IMR-90 (cell line): Measurements from ENCODE around the gene E4F1. TPM values are rescaled to one million over a fixed set of nuclear protein-coding genes. Genes with fewer than 3 reads are reported as not detected.

ENCODE experiments used
- ATAC-seq: fragments of 200-7000 bp; cut with Tn5 transposase; 2 replicates; pipeline ENCODE4 v1.9.1; 2020; ENCODE audit warnings: low read depth, mild to moderate bottlenecking, moderate library complexity
- BruUV-seq: library from RNA; stranded (reverse); fragments of 400-500 nt; replicated peaks from 2 replicates; lab custom pipeline; 2021; lab: Mats Ljungman, UMichigan
- CTCF ChIA-PET: fragments of 300-600 bp; formaldehyde crosslinking; extraction: SDS; loops from one replicate; lab custom pipeline; 2021; ENCODE audit warnings: antibody characterized with exemption; lab: Yijun Ruan, JAX
- POLR2A ChIA-PET: fragments of 300-600 bp; sonication (Branson Sonifier 250); formaldehyde crosslinking; loops from one replicate; lab custom pipeline; 2022; ENCODE audit warnings: antibody characterized with exemption; ENCODE audit not compliant: unreplicated experiment; lab: Charles Lee
- DNase-seq: peaks from one replicate; pipeline ENCODE4 v3.0.0; 2013
- H2AFZ ChIP-seq: replicated peaks from 2 replicates; pipeline ENCODE3; 2013; ENCODE audit warnings: low read length, mild to moderate bottlenecking; ENCODE audit not compliant: poor library complexity
- H2AK5ac ChIP-seq: 2 replicates; pipeline ENCODE4 v1.6.1; 2013; ENCODE audit warnings: low read depth, low read length, inconsistent platforms
- H2AK9ac ChIP-seq: replicated peaks from 2 replicates; pipeline ENCODE3; 2013; ENCODE audit warnings: mild to moderate bottlenecking, low read depth, low read length, moderate library complexity; ENCODE audit not compliant: poor library complexity
- H2BK120ac ChIP-seq: 2 replicates; pipeline ENCODE4 v1.6.1; 2013; ENCODE audit warnings: low read depth, low read length, inconsistent platforms
- H2BK15ac ChIP-seq: 3 replicates; pipeline ENCODE4 v1.6.1; 2013; ENCODE audit warnings: low read depth, low read length, inconsistent platforms
- H2BK20ac ChIP-seq: 2 replicates; pipeline ENCODE4 v1.6.1; 2013; ENCODE audit warnings: low read depth, mild to moderate bottlenecking, inconsistent platforms, low read length, moderate library complexity
- H2BK5ac ChIP-seq: 2 replicates; pipeline ENCODE4 v1.6.1; 2013; ENCODE audit warnings: mild to moderate bottlenecking, low read depth, low read length, inconsistent platforms; ENCODE audit not compliant: poor library complexity, severe bottlenecking
- H3K14ac ChIP-seq: replicated peaks from 2 replicates; pipeline ENCODE4 v1.6.1; 2013; ENCODE audit warnings: low read depth, low read length, inconsistent platforms
- H3K18ac ChIP-seq: 2 replicates; pipeline ENCODE4 v1.6.1; 2013; ENCODE audit warnings: low read depth, low read length, control low read depth
- H3K23ac ChIP-seq: 2 replicates; pipeline ENCODE4 v1.6.1; 2013; ENCODE audit warnings: low read depth, low read length, inconsistent platforms
- H3K27ac ChIP-seq: 2 replicates; pipeline ENCODE4 v1.5.1; 2013; ENCODE audit warnings: mild to moderate bottlenecking, control low read depth, low read length; ENCODE audit not compliant: insufficient read depth
- H3K27me3 ChIP-seq: 2 replicates; pipeline ENCODE4 v1.6.1; 2013; ENCODE audit warnings: low read length; ENCODE audit not compliant: control insufficient read depth, insufficient read depth
- H3K36me3 ChIP-seq: 2 replicates; pipeline ENCODE4 v1.6.1; 2013; ENCODE audit warnings: low read length, mixed read lengths; ENCODE audit not compliant: control insufficient read depth, insufficient read depth
- H3K4ac ChIP-seq: 2 replicates; pipeline ENCODE4 v1.6.1; 2013; ENCODE audit warnings: low read depth, low read length, inconsistent platforms
- H3K4me1 ChIP-seq: 2 replicates; pipeline ENCODE4 v1.6.1; 2013; ENCODE audit warnings: low read length, mixed read lengths; ENCODE audit not compliant: control insufficient read depth, insufficient read depth
- H3K4me2 ChIP-seq: 2 replicates; pipeline ENCODE4 v1.6.1; 2013; ENCODE audit warnings: low read depth, mild to moderate bottlenecking, control low read depth, low read length, moderate library complexity
- H3K4me3 ChIP-seq: 2 replicates; pipeline ENCODE4 v1.5.1; 2013; ENCODE audit warnings: low read depth, mild to moderate bottlenecking, control low read depth, low read length, moderate library complexity; ENCODE audit not compliant: insufficient read depth
- H3K56ac ChIP-seq: 2 replicates; pipeline ENCODE4 v1.6.1; 2013; ENCODE audit warnings: low read length, inconsistent platforms; ENCODE audit not compliant: insufficient read depth; ENCODE audit errors: extremely low read depth
- H3K79me1 ChIP-seq, 2 experiments: 2 replicates each; pipeline ENCODE4 v1.6.1; 2013; ENCODE audit warnings: low read length in 2 of 2, inconsistent platforms in 1 of 2, low read depth in 1 of 2
- H3K9ac ChIP-seq: 2 replicates; pipeline ENCODE4 v1.6.1; 2013; ENCODE audit warnings: low read depth, low read length, control low read depth
- H3K9me1 ChIP-seq: 2 replicates; pipeline ENCODE4 v1.6.1; 2013; ENCODE audit warnings: low read length, inconsistent platforms; ENCODE audit not compliant: insufficient read depth
- H3K9me3 ChIP-seq: 2 replicates; pipeline ENCODE4 v1.6.1; 2013; ENCODE audit warnings: low read length; ENCODE audit not compliant: control insufficient read depth, insufficient read depth
- H4K20me1 ChIP-seq: 2 replicates; pipeline ENCODE4 v1.6.1; 2013; ENCODE audit warnings: low read length, inconsistent platforms; ENCODE audit not compliant: insufficient read depth
- H4K5ac ChIP-seq: 2 replicates; pipeline ENCODE4 v1.6.1; 2013; ENCODE audit warnings: mild to moderate bottlenecking, low read depth, low read length, control low read depth
- H4K8ac ChIP-seq, 2 experiments: 2 replicates each; pipeline ENCODE4 v1.6.1; 2013; ENCODE audit warnings: low read depth in 2 of 2, low read length in 2 of 2, control low read depth in 1 of 2, inconsistent platforms in 1 of 2
- H4K91ac ChIP-seq: 2 replicates; pipeline ENCODE4 v1.6.1; 2013; ENCODE audit warnings: low read depth, low read length, inconsistent platforms; ENCODE audit not compliant: insufficient read depth
- BHLHE40 ChIP-seq: fragments of 150-350 bp; IDR thresholded peaks from 2 replicates; pipeline ENCODE4 v1.6.1; 2016; ENCODE audit warnings: mild to moderate bottlenecking, low read depth, low read length
- CEBPB ChIP-seq: IDR thresholded peaks from 2 replicates; pipeline ENCODE4 v1.6.1; 2012; ENCODE audit warnings: low read depth, low read length, improper control_type of control experiment
- CHD1 ChIP-seq: IDR thresholded peaks from 2 replicates; pipeline ENCODE4 v1.6.1; 2012; ENCODE audit warnings: low read depth, low read length, improper control_type of control experiment
- CTCF ChIP-seq: conservative IDR thresholded peaks from 2 replicates; pipeline ENCODE4 v1.5.1; 2012; ENCODE audit warnings: mild to moderate bottlenecking, low read depth, low read length, improper control_type of control experiment
- FOS ChIP-seq: fragments of 150-350 bp; IDR thresholded peaks from 2 replicates; pipeline ENCODE4 v1.6.1; 2016; ENCODE audit warnings: low read depth, low read length
- MAFK ChIP-seq: IDR thresholded peaks from 2 replicates; pipeline ENCODE4 v1.6.1; 2012; ENCODE audit warnings: low read depth, low read length, improper control_type of control experiment
- MAZ ChIP-seq: IDR thresholded peaks from 2 replicates; pipeline ENCODE4 v1.6.1; 2012; ENCODE audit warnings: low read depth, mild to moderate bottlenecking, low read length, improper control_type of control experiment, moderate library complexity, borderline replicate concordance
- MXI1 ChIP-seq: IDR thresholded peaks from 2 replicates; pipeline ENCODE4 v1.6.1; 2012; ENCODE audit warnings: low read depth, mild to moderate bottlenecking, low read length, moderate library complexity, borderline replicate concordance
- NFE2L2 ChIP-seq: fragments of 150-350 bp; IDR thresholded peaks from 2 replicates; pipeline ENCODE4 v1.6.1; 2016; ENCODE audit warnings: low read depth, mild to moderate bottlenecking, low read length
- POLR2A ChIP-seq: IDR thresholded peaks from 2 replicates; pipeline ENCODE4 v1.6.1; 2012; ENCODE audit warnings: mild to moderate bottlenecking, low read depth, low read length
- RAD21 ChIP-seq: IDR thresholded peaks from 2 replicates; pipeline ENCODE4 v1.6.1; 2012; ENCODE audit warnings: low read length, improper control_type of control experiment
- RCOR1 ChIP-seq: IDR thresholded peaks from 2 replicates; pipeline ENCODE4 v1.6.1; 2012; ENCODE audit warnings: mild to moderate bottlenecking, low read length, improper control_type of control experiment; ENCODE audit not compliant: insufficient replicate concordance
- RFX5 ChIP-seq: IDR thresholded peaks from 2 replicates; pipeline ENCODE4 v1.8.0; 2012; ENCODE audit warnings: low read depth, mild to moderate bottlenecking, low read length, moderate library complexity
- SMC3 ChIP-seq: fragments of 150-350 bp; IDR thresholded peaks from 2 replicates; pipeline ENCODE4 v1.6.1; 2016; ENCODE audit warnings: low read depth, mild to moderate bottlenecking, antibody characterized with exemption, low read length, moderate library complexity
- WGBS, 2 experiments: methylation state at CpG; one replicate each; pipeline versions ENCODE4 v1.1.5 to v1.1.7; 2013; ENCODE audit warnings: missing lambda C conversion rate in 2 of 2; ENCODE audit not compliant: insufficient read length in 1 of 2; ENCODE audit errors: extremely low coverage in 2 of 2; 5-methylcytosine and 5-hydroxymethylcytosine counted together
- dilution Hi-C: fragments of 300-500 bp; cut with HindIII; formaldehyde crosslinking; loops from one replicate; pipeline ENCODE4 v1.14.3; 2018; ENCODE audit warnings: low sequenced_read_pairs; ENCODE audit not compliant: unreplicated experiment
- in situ Hi-C: fragments of 300-500 bp; cut with MboI; formaldehyde crosslinking; loops from 3 replicates; pipeline ENCODE4 v1.14.3; 2019; ENCODE audit warnings: low sequenced_read_pairs, inconsistent platforms, mixed read lengths
- intact Hi-C: fragments of 100-400 bp; cut with micrococcal nuclease; formaldehyde crosslinking; loops from 2 replicates; pipeline ENCODE4 v1.10.0; 2022
- polyA plus RNA-seq, 3 experiments: library from polyadenylated mRNA; depleted of rRNA; stranded (reverse); fragments of >200 nt; gene quantifications; 2 replicates each; pipeline ENCODE4 v1.2.3, GENCODE V29; 2012; ENCODE audit warnings: low replicate concordance in 1 of 3
- total RNA-seq: library from RNA; depleted of rRNA; stranded (reverse); fragments of >200 nt; gene quantifications from 2 replicates; pipeline ENCODE4 v1.2.3, GENCODE V29; 2012
- TF ChIP-seq, protein P1 (sequence below): fragments of 150-350 bp; IDR thresholded peaks from 2 replicates; pipeline ENCODE4 v1.6.1; 2017; ENCODE audit warnings: mild to moderate bottlenecking, antibody characterized with exemption, low read length, low read depth
- TF ChIP-seq, protein P2 (sequence below): fragments of 150-350 bp; IDR thresholded peaks from 2 replicates; pipeline ENCODE4 v1.6.1; 2016; ENCODE audit warnings: low read depth, mild to moderate bottlenecking, low read length, moderate library complexity, borderline replicate concordance

Gene E4F1
- total and polyA plus RNA-seq, 2 of the 4 experiments (the other 2 are of a cell fraction), result 13.1 to 33.0 TPM

- H4K20me1 ChIP-seq, result peaks cover 7% of the 10 kb centered on the region; the same call in 1 of the 2 replicates
- no peaks in the 10 kb centered on the region for H3K4me1 ChIP-seq
- no peak overlapping the region for H4K5ac ChIP-seq
- no peak overlapping the region for H2BK5ac ChIP-seq
- ATAC-seq (no peak), DNase-seq (no peak)
- no peak for TF ChIP-seq SMC3
- no peak for TF ChIP-seq RCOR1
- no peak for TF ChIP-seq CHD1
- no peak for TF ChIP-seq BHLHE40
- TF ChIP-seq MXI1, result no peak
- no peak for TF ChIP-seq RFX5
- TF ChIP-seq MAZ, result no peak
- TF ChIP-seq CTCF, result no peak
- TF ChIP-seq CEBPB, result no peak
- TF ChIP-seq MAFK, result no peak
- TF ChIP-seq RAD21, result no peak
- TF ChIP-seq, protein P1, sequence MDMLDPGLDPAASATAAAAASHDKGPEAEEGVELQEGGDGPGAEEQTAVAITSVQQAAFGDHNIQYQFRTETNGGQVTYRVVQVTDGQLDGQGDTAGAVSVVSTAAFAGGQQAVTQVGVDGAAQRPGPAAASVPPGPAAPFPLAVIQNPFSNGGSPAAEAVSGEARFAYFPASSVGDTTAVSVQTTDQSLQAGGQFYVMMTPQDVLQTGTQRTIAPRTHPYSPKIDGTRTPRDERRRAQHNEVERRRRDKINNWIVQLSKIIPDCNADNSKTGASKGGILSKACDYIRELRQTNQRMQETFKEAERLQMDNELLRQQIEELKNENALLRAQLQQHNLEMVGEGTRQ, result no peak
- no peak for TF ChIP-seq NFE2L2
- no peak for TF ChIP-seq FOS
- TF ChIP-seq, protein P2, sequence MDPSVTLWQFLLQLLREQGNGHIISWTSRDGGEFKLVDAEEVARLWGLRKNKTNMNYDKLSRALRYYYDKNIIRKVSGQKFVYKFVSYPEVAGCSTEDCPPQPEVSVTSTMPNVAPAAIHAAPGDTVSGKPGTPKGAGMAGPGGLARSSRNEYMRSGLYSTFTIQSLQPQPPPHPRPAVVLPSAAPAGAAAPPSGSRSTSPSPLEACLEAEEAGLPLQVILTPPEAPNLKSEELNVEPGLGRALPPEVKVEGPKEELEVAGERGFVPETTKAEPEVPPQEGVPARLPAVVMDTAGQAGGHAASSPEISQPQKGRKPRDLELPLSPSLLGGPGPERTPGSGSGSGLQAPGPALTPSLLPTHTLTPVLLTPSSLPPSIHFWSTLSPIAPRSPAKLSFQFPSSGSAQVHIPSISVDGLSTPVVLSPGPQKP, result no peak
- no peak for TF ChIP-seq POLR2A
- no peaks in the 10 kb centered on the region; the same call in 1 of the 2 replicates for H3K27me3 ChIP-seq
- no peaks in the 10 kb centered on the region for H3K36me3 ChIP-seq
- H2BK20ac ChIP-seq, result no peak overlapping the region
- no peak overlapping the region for H3K56ac ChIP-seq
- no peak overlapping the region for H2BK15ac ChIP-seq
- H3K9ac ChIP-seq, result no peak overlapping the region
- no peak overlapping the region for H4K8ac ChIP-seq
- H3K18ac ChIP-seq, result no peak overlapping the region
- no peak overlapping the region for H3K4me2 ChIP-seq
- ChIA-PET POLR2A (no interaction called here), CTCF (no interaction called here)
- H3K4me3 ChIP-seq, result no peak overlapping the region
- intact Hi-C loops (no loop called here), dilution Hi-C loops (no loop called here), in situ Hi-C loops (no loop called here)
- peaks cover 3% of the 10 kb centered on the region; the same call in 1 of the 2 replicates for H3K9me1 ChIP-seq
- H4K91ac ChIP-seq, result no peak overlapping the region
- no peak overlapping the region for H3K4ac ChIP-seq
- H3K27ac ChIP-seq, result no peak overlapping the region
- no peak overlapping the region for H2AK5ac ChIP-seq
- H3K23ac ChIP-seq, result no peak overlapping the region
- H2BK120ac ChIP-seq, result no peak overlapping the region
- 90% methylated on average over 16 of the region's 20 CpGs; no CpG with 5 or more reads in 1 of the 2 experiments for WGBS, 2 experiments
- no peak overlapping the region for H2AK9ac ChIP-seq
- BruUV-seq, result no TSS peak
- no peak overlapping the region for H3K14ac ChIP-seq
- no peaks in the 10 kb centered on the region for H3K79me1 ChIP-seq
- H3K9me3 ChIP-seq, result no peaks in the 10 kb centered on the region
- H2AFZ ChIP-seq, result no peak overlapping the region
These were observed 38.4 kb upstream of the E4F1 start for GRCh38 chr16:2184962-2185361.
